H1 (cell line): ENCODE results near the gene GRK3.

Experiments
- POLR2AphosphoS5 ChIP-seq: IDR thresholded peaks from 2 replicates; pipeline ENCODE4 v1.6.1; 2011; ENCODE audit warnings: low read depth, low read length
- SIN3A ChIP-seq, 2 experiments: IDR thresholded peaks in 1 of 2; conservative IDR thresholded peaks in 1 of 2; 2 replicates each; pipeline ENCODE4 v1.6.1; 2011 to 2012; ENCODE audit warnings: low read length in 2 of 2, improper control_type of control experiment in 1 of 2, low read depth in 1 of 2, mild to moderate bottlenecking in 1 of 2

DNA sequence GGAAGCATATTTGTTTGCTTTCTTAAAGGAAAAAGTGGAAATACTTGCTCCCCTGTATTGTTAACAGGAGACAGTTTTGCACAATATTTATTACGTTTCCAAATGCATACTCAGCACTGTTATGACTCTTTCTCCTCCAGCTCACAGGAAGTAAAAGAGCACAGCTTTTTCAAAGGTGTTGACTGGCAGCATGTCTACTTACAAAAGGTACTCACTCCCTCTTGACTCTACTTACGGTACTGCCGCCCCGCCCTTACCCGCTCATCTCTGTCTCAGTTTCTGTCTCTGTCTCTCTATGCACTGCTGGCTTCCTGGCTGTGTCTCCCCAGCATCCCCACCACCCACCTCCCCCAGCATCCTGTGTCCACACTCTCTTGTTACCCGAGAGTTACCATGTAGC lies 145.3 kb downstream of the GRK3 start:
- no peak for TF ChIP-seq POLR2AphosphoS5
- TF ChIP-seq SIN3A (conservative IDR thresholded peaks at IDR 0.05 in 1 of 2, IDR thresholded peaks at IDR 0.05 in 1 of 2; ENCODE audit: low read depth in 1 of 2, low read length in 2 of 2): no peak
